H1 (cell line): ENCODE data around the gene TNFSF12. TPM values are rescaled to one million over a fixed set of nuclear protein-coding genes. Genes with fewer than 3 reads are reported as not detected.

Experiments
- CTCF ChIA-PET: fragments of 300-600 bp; sonication (Branson Sonifier 250); formaldehyde crosslinking; loops from one replicate; lab custom pipeline; 2021; ENCODE audit not compliant: partially characterized antibody; lab: Charles Lee
- POLR2A ChIA-PET: fragments of 300-600 bp; sonication (Branson Sonifier 250); formaldehyde crosslinking; loops from one replicate; lab custom pipeline; 2021; ENCODE audit warnings: inconsistent platforms; ENCODE audit not compliant: partially characterized antibody; lab: Charles Lee
- DNase-seq, 2 experiments: peaks; one replicate each; pipeline versions ENCODE4 v3.0.0 to v3.0.0-alpha.2; 2010 to 2022; ENCODE audit warnings: low spot score in 2 of 2, low read depth in 1 of 2, mixed read lengths in 1 of 2
- FAIRE-seq: peaks from 2 replicates; lab custom pipeline; 2011; peaks lifted over from hg19 to GRCh38; lab: Jason Lieb, UNC
- H2AFZ ChIP-seq: 2 replicates; pipeline ENCODE4 v1.8.1; 2012; ENCODE audit warnings: low read length, inconsistent platforms
- H2AK5ac ChIP-seq: 2 replicates; pipeline ENCODE4 v1.6.1; 2013; ENCODE audit warnings: low read depth, low read length
- H2BK120ac ChIP-seq: replicated peaks from 2 replicates; pipeline ENCODE3; 2013; ENCODE audit warnings: low read depth, low read length, inconsistent platforms
- H2BK12ac ChIP-seq: 2 replicates; pipeline ENCODE4 v1.6.1; 2013; ENCODE audit warnings: low read depth, low read length
- H2BK15ac ChIP-seq: 2 replicates; pipeline ENCODE4 v1.6.1; 2013; ENCODE audit warnings: low read length
- H2BK20ac ChIP-seq: 2 replicates; pipeline ENCODE4 v1.6.1; 2013; ENCODE audit warnings: low read length
- H2BK5ac ChIP-seq: 2 replicates; pipeline ENCODE4 v1.6.1; 2013; ENCODE audit warnings: low read depth, low read length
- H3K14ac ChIP-seq: 2 replicates; pipeline ENCODE4 v1.6.1; 2013; ENCODE audit warnings: inconsistent platforms; ENCODE audit not compliant: insufficient read length
- H3K18ac ChIP-seq: 2 replicates; pipeline ENCODE4 v1.6.1; 2013; ENCODE audit warnings: low read length; ENCODE audit errors: extremely low read depth
- H3K23ac ChIP-seq: 2 replicates; pipeline ENCODE4 v1.6.1; 2013; ENCODE audit warnings: inconsistent platforms; ENCODE audit not compliant: insufficient read length
- H3K23me2 ChIP-seq: 2 replicates; pipeline ENCODE4 v1.6.1; 2013; ENCODE audit warnings: low read depth, low read length
- H3K27ac ChIP-seq: 2 replicates; pipeline ENCODE4 v1.6.1; 2011; ENCODE audit warnings: low read depth, low read length, inconsistent platforms
- H3K27me3 ChIP-seq, 4 experiments: replicated peaks in 1 of 4; 1 replicate in 1 of 4; 2 replicates in 3 of 4; pipeline versions ENCODE4 v1.6.1 to v1.8.1; 2011 to 2013; ENCODE audit warnings: low read length in 3 of 4, mild to moderate bottlenecking in 3 of 4, inconsistent platforms in 2 of 4, mixed read lengths in 2 of 4, moderate library complexity in 1 of 4; ENCODE audit not compliant: control insufficient read depth in 3 of 4, insufficient read depth in 3 of 4; ENCODE audit errors: extremely low read depth in 1 of 4
- H3K36me3 ChIP-seq, 4 experiments: 2 replicates each; pipeline versions ENCODE4 v1.6.1 to v1.8.1; 2011 to 2013; ENCODE audit warnings: mild to moderate bottlenecking in 4 of 4, low read length in 3 of 4, moderate library complexity in 2 of 4, control low read depth in 1 of 4, inconsistent platforms in 1 of 4; ENCODE audit not compliant: insufficient read depth in 4 of 4, control insufficient read depth in 2 of 4
- H3K4ac ChIP-seq: replicated peaks from 2 replicates; pipeline ENCODE3; 2013; ENCODE audit warnings: low read length, low read depth, mixed read lengths, inconsistent platforms; ENCODE audit not compliant: insufficient read length
- H3K4me1 ChIP-seq, 4 experiments: replicated peaks in 1 of 4; 1 replicate in 1 of 4; 2 replicates in 3 of 4; pipeline versions ENCODE4 v1.6.1 to v1.8.1; 2011 to 2013; ENCODE audit warnings: low read length in 3 of 4, inconsistent platforms in 2 of 4, mixed read lengths in 1 of 4; ENCODE audit not compliant: insufficient read depth in 4 of 4, control insufficient read depth in 3 of 4
- H3K4me2 ChIP-seq, 2 experiments: 2 replicates each; pipeline versions ENCODE4 v1.6.1 to v1.8.1; 2011 to 2013; ENCODE audit warnings: low read depth in 2 of 2, low read length in 2 of 2, control low read depth in 1 of 2, inconsistent platforms in 1 of 2, mild to moderate bottlenecking in 1 of 2; ENCODE audit not compliant: insufficient read depth in 1 of 2
- H3K4me3 ChIP-seq, 4 experiments: fragments of 200-600, 300-600 bp in 1 of 4; sonication (generic), shearing (Covaris generic), sonication (Bioruptor Twin) in 1 of 4; 2 replicates each; pipeline versions ENCODE4 v1.5.1 to v1.8.1; 2011 to 2016; ENCODE audit warnings: low read length in 4 of 4, low read depth in 3 of 4, control low read depth in 2 of 4, inconsistent platforms in 2 of 4, mild to moderate bottlenecking in 2 of 4, mixed read lengths in 1 of 4, moderate library complexity in 1 of 4; ENCODE audit not compliant: insufficient read depth in 2 of 4; ENCODE audit errors: extremely low read depth in 1 of 4
- H3K56ac ChIP-seq: replicated peaks from 2 replicates; pipeline ENCODE3; 2013; ENCODE audit warnings: low read depth, mild to moderate bottlenecking, mixed read lengths, low read length, inconsistent platforms; ENCODE audit not compliant: insufficient read length
- H3K79me1 ChIP-seq: 2 replicates; pipeline ENCODE4 v1.6.1; 2013; ENCODE audit warnings: low read depth, low read length, control low read depth
- H3K79me2 ChIP-seq, 2 experiments: 2 replicates each; pipeline versions ENCODE4 v1.6.1 to v1.8.1; 2012 to 2013; ENCODE audit warnings: low read length in 2 of 2, mild to moderate bottlenecking in 2 of 2, inconsistent platforms in 1 of 2; ENCODE audit not compliant: insufficient read depth in 2 of 2, control insufficient read depth in 1 of 2
- H3K9ac ChIP-seq, 4 experiments: replicated peaks in 1 of 4; 1 replicate in 1 of 4; 2 replicates in 3 of 4; pipeline versions ENCODE4 v1.6.1 to v1.8.1; 2011 to 2013; ENCODE audit warnings: low read depth in 3 of 4, low read length in 3 of 4, control low read depth in 2 of 4, mild to moderate bottlenecking in 2 of 4, moderate library complexity in 2 of 4, inconsistent platforms in 1 of 4; ENCODE audit errors: extremely low read depth in 1 of 4
- H3K9me3 ChIP-seq, 2 experiments: 2 replicates each; pipeline versions ENCODE4 v1.6.1 to v1.8.1; 2012 to 2013; ENCODE audit warnings: mild to moderate bottlenecking in 2 of 2, moderate library complexity in 2 of 2, control low read depth in 1 of 2, inconsistent platforms in 1 of 2, low read depth in 1 of 2, low read length in 1 of 2, mixed read lengths in 1 of 2; ENCODE audit not compliant: insufficient read depth in 2 of 2
- H4K20me1 ChIP-seq, 2 experiments: replicated peaks in 1 of 2; 2 replicates each; pipeline versions ENCODE3 to v1.8.1; 2011 to 2013; ENCODE audit warnings: inconsistent platforms in 2 of 2, low read length in 2 of 2, mild to moderate bottlenecking in 1 of 2; ENCODE audit not compliant: insufficient read depth in 2 of 2, control insufficient read depth in 1 of 2
- H4K5ac ChIP-seq: 2 replicates; pipeline ENCODE4 v1.6.1; 2013; ENCODE audit warnings: low read length, low read depth, mixed read lengths, inconsistent platforms; ENCODE audit not compliant: insufficient read length
- H4K8ac ChIP-seq: 2 replicates; pipeline ENCODE4 v1.8.0; 2013; ENCODE audit warnings: mild to moderate bottlenecking, moderate library complexity, low read length, inconsistent platforms; ENCODE audit not compliant: insufficient read depth; ENCODE audit errors: extremely low read depth
- H4K91ac ChIP-seq: replicated peaks from 2 replicates; pipeline ENCODE3; 2013; ENCODE audit warnings: low read length, mixed read lengths, inconsistent platforms; ENCODE audit not compliant: insufficient read length
- BCL11A ChIP-seq, 2 experiments: IDR thresholded peaks; one replicate each; pipeline ENCODE4 v1.6.1; 2011; ENCODE audit warnings: low read depth in 2 of 2, low read length in 2 of 2, mild to moderate bottlenecking in 2 of 2
- BRCA1 ChIP-seq: IDR thresholded peaks from 2 replicates; pipeline ENCODE4 v1.6.1; 2012; ENCODE audit warnings: low read depth, low read length, improper control_type of control experiment
- JUN ChIP-seq: IDR thresholded peaks from 2 replicates; pipeline ENCODE4 v1.6.1; 2011; ENCODE audit warnings: low read depth, mild to moderate bottlenecking, improper control_type of control experiment, low read length
- NANOG ChIP-seq: IDR thresholded peaks from 2 replicates; pipeline ENCODE4 v1.6.1; 2011; ENCODE audit warnings: low read length, low read depth, mild to moderate bottlenecking, inconsistent platforms; ENCODE audit not compliant: insufficient read depth, poor library complexity, severe bottlenecking
- POU5F1 ChIP-seq: IDR thresholded peaks from 2 replicates; pipeline ENCODE4 v1.6.1; 2011; ENCODE audit warnings: low read depth, mild to moderate bottlenecking, low read length, moderate library complexity
- SP1 ChIP-seq: IDR thresholded peaks from 2 replicates; pipeline ENCODE4 v1.6.1; 2011; ENCODE audit warnings: low read depth, low read length
- TAF1 ChIP-seq: IDR thresholded peaks from 2 replicates; pipeline ENCODE4 v1.6.1; 2011; ENCODE audit warnings: mild to moderate bottlenecking, low read depth, low read length
- WGBS, 2 experiments: shearing (Covaris generic) in 1 of 2; methylation state at CpG; one replicate each; pipeline versions ENCODE4 v1.1.6 to v1.1.7; 2013 to 2015; ENCODE audit warnings: low lambda C conversion rate in 2 of 2, mixed read lengths in 2 of 2, inconsistent platforms in 1 of 2, low coverage in 1 of 2, missing lambda C conversion rate in 1 of 2; ENCODE audit not compliant: insufficient replicate concordance in 2 of 2, insufficient coverage in 1 of 2, insufficient read length in 1 of 2; ENCODE audit errors: extremely low coverage in 1 of 2, missing lambda C conversion rate in 1 of 2; 5-methylcytosine and 5-hydroxymethylcytosine counted together
- polyA plus RNA-seq, 7 experiments: library from polyadenylated mRNA; depleted of rRNA in 3 of 7; stranded (reverse) in 5 of 7; unstranded in 2 of 7; fragments of >200 nt in 5 of 7; fragments of 200-250 nt in 2 of 7; gene quantifications; 1 replicate in 5 of 7; 2 replicates in 1 of 7; 4 replicates in 1 of 7; pipeline versions ENCODE4 v1.2.1 to v1.2.3, GENCODE V29; 2011 to 2013; ENCODE audit warnings: missing spikeins in 2 of 7, mixed read lengths in 2 of 7
- total RNA-seq: library from RNA; stranded (reverse); fragmentation: NEBNext Ultra II Directional; extraction: Animal tissue kit (Norgen Biotek cat#: 25700); gene quantifications from 2 replicates; pipeline ENCODE4 v1.2.1, GENCODE V29; 2021

Gene TNFSF12
- total and polyA plus RNA-seq, 2 of the 8 experiments (the other 6 are each of a cell fraction or from before 2014, with no cell fraction given) = 7.2 to 9.6 TPM

DNA sequence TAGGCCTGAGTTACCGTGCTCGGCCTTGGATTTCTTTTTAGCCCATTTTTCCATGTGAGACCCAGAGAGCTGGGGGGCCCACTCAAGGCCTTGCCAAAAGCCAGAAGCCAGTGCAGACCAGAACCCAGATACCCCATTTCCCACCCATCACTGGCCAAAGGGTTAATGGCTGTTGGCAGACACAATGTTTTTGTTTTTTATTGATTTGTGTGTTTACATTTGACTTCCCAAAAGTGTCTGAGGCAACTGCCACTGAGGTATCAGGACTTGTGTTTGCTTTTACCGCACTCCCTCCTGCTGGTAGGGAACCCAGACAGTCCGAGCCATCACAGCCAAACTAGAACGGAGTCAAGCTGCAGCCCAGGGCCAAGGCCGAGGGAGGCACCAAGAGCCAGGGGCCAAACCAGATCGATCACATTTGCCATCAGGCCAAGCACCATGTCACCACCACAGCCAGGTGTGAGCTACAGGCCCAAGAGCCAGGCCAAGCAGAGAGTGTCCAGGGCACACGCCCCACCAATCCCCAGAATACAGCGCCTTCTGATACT is 7.7 kb upstream of the TNFSF12 start:
- Histone ChIP-seq H3K9ac (no peak overlapping the region), H4K91ac (no peak overlapping the region), H3K9me3 (peaks cover 0 to 4% of the 10 kb centered on the region in 2 experiments; a peak in 1 of 4 replicates), H4K5ac (no peak overlapping the region), H2AFZ (no peak overlapping the region), H3K4me1 (no peaks in the 10 kb centered on the region), H2BK20ac (no peak overlapping the region), H4K8ac (no peak overlapping the region), H3K27ac (no peak overlapping the region), H3K14ac (no peak overlapping the region), H4K20me1 (no peaks in the 10 kb centered on the region), H2BK5ac (no peak overlapping the region), H3K56ac (no peak overlapping the region), H2BK12ac (no peak overlapping the region), H3K4me3 (no peak overlapping the region), H2AK5ac (no peak overlapping the region), H3K36me3 (no peaks in the 10 kb centered on the region), H2BK15ac (no peak overlapping the region), H3K23ac (no peak overlapping the region), H3K79me2 (no peaks in the 10 kb centered on the region), H3K4me2 (no peak overlapping the region), H3K23me2 (no peaks in the 10 kb centered on the region), H2BK120ac (no peak overlapping the region), H3K27me3 (no peaks in the 10 kb centered on the region), H3K79me1 (no peaks in the 10 kb centered on the region), H3K18ac (no peak overlapping the region), H3K4ac (no peak overlapping the region)
- DNase-seq (no peak), FAIRE-seq (no peak)
- 91% methylated on average over 9 of the region's 9 CpGs; no CpG with 5 or more reads in 1 of the 2 experiments for WGBS, 2 experiments
- CTCF ChIA-PET = interaction anchor here (0.6 to 3.8 kb wide), 9 partner anchors 10 to 145 kb away, joined by 3 to 14 read pairs (median 3); partner anchors contain the start of gene SOX15
- POLR2A ChIA-PET = interaction anchor here (0.7 to 1.0 kb wide), 2 partner anchors 16 to 57 kb away, joined by 3 to 4 read pairs; partner anchors contain the start of gene POLR2A
- TF ChIP-seq JUN (no peak), SP1 (no peak), BRCA1 (no peak), POU5F1 (no peak), NANOG (no peak), TAF1 (no peak), BCL11A (IDR thresholded peaks at IDR 0.05; ENCODE audit: low read depth in 2 of 2, low read length in 2 of 2) (no peak)
